ENCODE data around the gene PRSS53.

PRSS53 gene

GRCh38 chr16:31074814-31075183 is 13.9 kb downstream of the PRSS53 start:
- Histone ChIP-seq H3K18ac (ENCODE audit: low read length) (no peak overlapping the region), H2AK5ac (ENCODE audit: low read length) (no peak overlapping the region), H2BK120ac (ENCODE audit: low read depth, low read length) (no peak overlapping the region), H3K36me3 (ENCODE audit: control insufficient read depth, insufficient read depth, low read length) (no peaks in the 10 kb centered on the region), H3K56ac (ENCODE audit: low read length) (peak overlapping the region; percentile 98), H4K8ac (ENCODE audit: low read depth, low read length) (no peak overlapping the region), H3K79me1 (ENCODE audit: low read length) (peaks cover 17% of the 10 kb centered on the region), H3K4me2 (ENCODE audit: low read length) (peak overlapping the region; percentile 98), H3K9ac (ENCODE audit: low read length) (peak overlapping the region; percentile 97), H3K4me1 (ENCODE audit: control insufficient read depth, low read depth, low read length) (peaks cover 3% of the 10 kb centered on the region), H3K23ac (ENCODE audit: low read length) (no peak overlapping the region), H3K4me3 (ENCODE audit: low read length) (peak overlapping the region; percentile 89), H3K79me2 (ENCODE audit: control insufficient read depth, insufficient read depth, low read length) (peaks cover 24% of the 10 kb centered on the region), H4K5ac (ENCODE audit: low read length) (no peak overlapping the region), H3K27me3 (ENCODE audit: insufficient read depth, low read length, poor library complexity) (no peaks in the 10 kb centered on the region), H2BK15ac (replicated peaks; ENCODE audit: low read depth) (no peak overlapping the region), H3K27ac (ENCODE audit: low read depth, low read length) (no peak overlapping the region), H2BK5ac (ENCODE audit: low read length) (peak overlapping the region; percentile 57), H3K4ac (ENCODE audit: low read depth, low read length) (no peak overlapping the region)
- WGBS (ENCODE audit: extremely low coverage, insufficient coverage, low lambda C conversion rate), result no CpG with 5 or more reads among the region's 7 CpGs
- DNase-seq, result no peak

GRCh38 chr16:31073970-31074813 is 14.6 kb downstream of the PRSS53 start, which contains the start of the genes ZNF646 and ZNF668:
TSS of gene ZNF646 (plus strand) at chr16:31074422. CDS start at chr16:31076325, 1,903 bp downstream.
TSS of gene ZNF668 (minus strand) at chr16:31074240. CDS start at chr16:31064459, 9,781 bp downstream.
- no peaks in the 10 kb centered on the region for H3K36me3 ChIP-seq (ENCODE audit: control insufficient read depth, insufficient read depth, low read length)
- no peak within 1 kb of the TSS for H2BK15ac ChIP-seq (replicated peaks; ENCODE audit: low read depth)
- peak within 1 kb of the TSS; percentile 82 for H2BK5ac ChIP-seq (ENCODE audit: low read length)
- peak within 1 kb of the TSS; percentile 97 for H3K9ac ChIP-seq (ENCODE audit: low read length)
- H3K18ac ChIP-seq (ENCODE audit: low read length), result peak within 1 kb of the TSS; percentile 90
- no CpG with 5 or more reads among the region's 48 CpGs for WGBS (ENCODE audit: extremely low coverage, insufficient coverage, low lambda C conversion rate)
- no peaks in the 10 kb centered on the region for H3K27me3 ChIP-seq (ENCODE audit: insufficient read depth, low read length, poor library complexity)
- peak within 1 kb of the TSS; percentile 89 for H3K4me3 ChIP-seq (ENCODE audit: low read length)
- no peak within 1 kb of the TSS for H4K8ac ChIP-seq (ENCODE audit: low read depth, low read length)
- H4K5ac ChIP-seq (ENCODE audit: low read length), result no peak within 1 kb of the TSS
- peaks cover 18% of the 10 kb centered on the region for H3K79me1 ChIP-seq (ENCODE audit: low read length)
- no peak within 1 kb of the TSS for H3K23ac ChIP-seq (ENCODE audit: low read length)
- H2BK120ac ChIP-seq (ENCODE audit: low read depth, low read length), result peak within 1 kb of the TSS; percentile 52
- peaks cover 26% of the 10 kb centered on the region for H3K79me2 ChIP-seq (ENCODE audit: control insufficient read depth, insufficient read depth, low read length)
- DNase-seq, result peak; percentile 100
- H3K4ac ChIP-seq (ENCODE audit: low read depth, low read length), result peak within 1 kb of the TSS; percentile 73
- H2AK5ac ChIP-seq (ENCODE audit: low read length), result no peak within 1 kb of the TSS
- H3K27ac ChIP-seq (ENCODE audit: low read depth, low read length), result peak within 1 kb of the TSS; percentile 95
- H3K56ac ChIP-seq (ENCODE audit: low read length), result peak within 1 kb of the TSS; percentile 99
- peaks cover 3% of the 10 kb centered on the region for H3K4me1 ChIP-seq (ENCODE audit: control insufficient read depth, low read depth, low read length)
- peak within 1 kb of the TSS; percentile 98 for H3K4me2 ChIP-seq (ENCODE audit: low read length)

- peak overlapping the region; percentile 90 for H3K18ac ChIP-seq (ENCODE audit: low read length)
- H3K23ac ChIP-seq (ENCODE audit: low read length), result no peak overlapping the region
- H3K79me2 ChIP-seq (ENCODE audit: control insufficient read depth, insufficient read depth, low read length), result peaks cover 31% of the 10 kb centered on the region
- no peak overlapping the region for H4K5ac ChIP-seq (ENCODE audit: low read length)
- H2BK5ac ChIP-seq (ENCODE audit: low read length), result peak overlapping the region; percentile 82
- H3K9ac ChIP-seq (ENCODE audit: low read length), result peak overlapping the region; percentile 90
- H3K27me3 ChIP-seq (ENCODE audit: insufficient read depth, low read length, poor library complexity), result no peaks in the 10 kb centered on the region
- no peak overlapping the region for H2AK5ac ChIP-seq (ENCODE audit: low read length)
- H3K4me2 ChIP-seq (ENCODE audit: low read length), result peak overlapping the region; percentile 97
- H3K56ac ChIP-seq (ENCODE audit: low read length), result peak overlapping the region; percentile 99
- H2BK15ac ChIP-seq (replicated peaks; ENCODE audit: low read depth), result no peak overlapping the region
- no CpG with 5 or more reads among the region's 83 CpGs for WGBS (ENCODE audit: extremely low coverage, insufficient coverage, low lambda C conversion rate)
- no peak overlapping the region for H4K8ac ChIP-seq (ENCODE audit: low read depth, low read length)
- H3K4me3 ChIP-seq (ENCODE audit: low read length), result peak overlapping the region; percentile 81
- peak overlapping the region; percentile 52 for H2BK120ac ChIP-seq (ENCODE audit: low read depth, low read length)
- H3K79me1 ChIP-seq (ENCODE audit: low read length), result peaks cover 21% of the 10 kb centered on the region
- H3K4ac ChIP-seq (ENCODE audit: low read depth, low read length), result peak overlapping the region; percentile 73
- H3K4me1 ChIP-seq (ENCODE audit: control insufficient read depth, low read depth, low read length), result peaks cover 3% of the 10 kb centered on the region
- peak overlapping the region; percentile 95 for H3K27ac ChIP-seq (ENCODE audit: low read depth, low read length)
- no peaks in the 10 kb centered on the region for H3K36me3 ChIP-seq (ENCODE audit: control insufficient read depth, insufficient read depth, low read length)
- DNase-seq, result peak; percentile 96
Measured at GRCh38 chr16:31073142-31073969, 15.4 kb downstream of the PRSS53 start.

GRCh38 chr16:31072540-31073141 is 16.1 kb downstream of the PRSS53 start:
- peaks cover 21% of the 10 kb centered on the region for H3K79me1 ChIP-seq (ENCODE audit: low read length)
- peak overlapping the region; percentile 17 for H3K27ac ChIP-seq (ENCODE audit: low read depth, low read length)
- H3K23ac ChIP-seq (ENCODE audit: low read length), result no peak overlapping the region
- H3K9ac ChIP-seq (ENCODE audit: low read length), result peak overlapping the region; percentile 90
- peak overlapping the region; percentile 7 for H2AK5ac ChIP-seq (ENCODE audit: low read length)
- no peak overlapping the region for H2BK120ac ChIP-seq (ENCODE audit: low read depth, low read length)
- H3K56ac ChIP-seq (ENCODE audit: low read length), result peak overlapping the region; percentile 94
- DNase-seq, result peak; percentile 65
- peak overlapping the region; percentile 11 for H3K4ac ChIP-seq (ENCODE audit: low read depth, low read length)
- WGBS (ENCODE audit: extremely low coverage, insufficient coverage, low lambda C conversion rate), result no CpG with 5 or more reads among the region's 27 CpGs
- peaks cover 33% of the 10 kb centered on the region for H3K79me2 ChIP-seq (ENCODE audit: control insufficient read depth, insufficient read depth, low read length)
- peak overlapping the region; percentile 62 for H2BK5ac ChIP-seq (ENCODE audit: low read length)
- no peaks in the 10 kb centered on the region for H3K36me3 ChIP-seq (ENCODE audit: control insufficient read depth, insufficient read depth, low read length)
- peak overlapping the region; percentile 81 for H3K4me3 ChIP-seq (ENCODE audit: low read length)
- H4K5ac ChIP-seq (ENCODE audit: low read length), result no peak overlapping the region
- peaks cover 3% of the 10 kb centered on the region for H3K4me1 ChIP-seq (ENCODE audit: control insufficient read depth, low read depth, low read length)
- no peak overlapping the region for H2BK15ac ChIP-seq (replicated peaks; ENCODE audit: low read depth)
- H3K18ac ChIP-seq (ENCODE audit: low read length), result peak overlapping the region; percentile 29
- H3K27me3 ChIP-seq (ENCODE audit: insufficient read depth, low read length, poor library complexity), result no peaks in the 10 kb centered on the region
- no peak overlapping the region for H4K8ac ChIP-seq (ENCODE audit: low read depth, low read length)
- H3K4me2 ChIP-seq (ENCODE audit: low read length), result peak overlapping the region; percentile 81

GRCh38 chr16:31071861-31072260 is 16.9 kb downstream of the PRSS53 start:
- Histone ChIP-seq H3K4me2 (ENCODE audit: low read length) (peak overlapping the region; percentile 81), H3K79me2 (ENCODE audit: control insufficient read depth, insufficient read depth, low read length) (peaks cover 33% of the 10 kb centered on the region), H2AK5ac (ENCODE audit: low read length) (no peak overlapping the region), H2BK5ac (ENCODE audit: low read length) (no peak overlapping the region), H3K4ac (ENCODE audit: low read depth, low read length) (peak overlapping the region; percentile 21), H3K4me1 (ENCODE audit: control insufficient read depth, low read depth, low read length) (peaks cover 3% of the 10 kb centered on the region), H4K8ac (ENCODE audit: low read depth, low read length) (no peak overlapping the region), H3K27me3 (ENCODE audit: insufficient read depth, low read length, poor library complexity) (no peaks in the 10 kb centered on the region), H4K5ac (ENCODE audit: low read length) (no peak overlapping the region), H3K56ac (ENCODE audit: low read length) (peak overlapping the region; percentile 94), H3K36me3 (ENCODE audit: control insufficient read depth, insufficient read depth, low read length) (no peaks in the 10 kb centered on the region), H2BK120ac (ENCODE audit: low read depth, low read length) (no peak overlapping the region), H3K23ac (ENCODE audit: low read length) (no peak overlapping the region), H3K79me1 (ENCODE audit: low read length) (peaks cover 23% of the 10 kb centered on the region), H3K4me3 (ENCODE audit: low read length) (peak overlapping the region; percentile 81), H3K27ac (ENCODE audit: low read depth, low read length) (no peak overlapping the region), H2BK15ac (replicated peaks; ENCODE audit: low read depth) (no peak overlapping the region), H3K18ac (ENCODE audit: low read length) (no peak overlapping the region), H3K9ac (ENCODE audit: low read length) (peak overlapping the region; percentile 90)
- WGBS (ENCODE audit: extremely low coverage, insufficient coverage, low lambda C conversion rate), result no CpG with 5 or more reads among the region's 4 CpGs
- DNase-seq, result no peak

All from mesendoderm (in vitro differentiated cells).